ENCODE data around the gene SFRP5. TPM values are rescaled to one million over a fixed set of nuclear protein-coding genes. Genes with fewer than 3 reads are reported as not detected.
A peak's percentile ranks its signal among the peaks of the same experiment; 100 is the strongest.

Gene SFRP5
- total and polyA plus RNA-seq, 2 of the 13 experiments (the other 11 are each of a cell fraction or from before 2014, with no cell fraction given), result 0.32 to 1.7 TPM

DNA sequence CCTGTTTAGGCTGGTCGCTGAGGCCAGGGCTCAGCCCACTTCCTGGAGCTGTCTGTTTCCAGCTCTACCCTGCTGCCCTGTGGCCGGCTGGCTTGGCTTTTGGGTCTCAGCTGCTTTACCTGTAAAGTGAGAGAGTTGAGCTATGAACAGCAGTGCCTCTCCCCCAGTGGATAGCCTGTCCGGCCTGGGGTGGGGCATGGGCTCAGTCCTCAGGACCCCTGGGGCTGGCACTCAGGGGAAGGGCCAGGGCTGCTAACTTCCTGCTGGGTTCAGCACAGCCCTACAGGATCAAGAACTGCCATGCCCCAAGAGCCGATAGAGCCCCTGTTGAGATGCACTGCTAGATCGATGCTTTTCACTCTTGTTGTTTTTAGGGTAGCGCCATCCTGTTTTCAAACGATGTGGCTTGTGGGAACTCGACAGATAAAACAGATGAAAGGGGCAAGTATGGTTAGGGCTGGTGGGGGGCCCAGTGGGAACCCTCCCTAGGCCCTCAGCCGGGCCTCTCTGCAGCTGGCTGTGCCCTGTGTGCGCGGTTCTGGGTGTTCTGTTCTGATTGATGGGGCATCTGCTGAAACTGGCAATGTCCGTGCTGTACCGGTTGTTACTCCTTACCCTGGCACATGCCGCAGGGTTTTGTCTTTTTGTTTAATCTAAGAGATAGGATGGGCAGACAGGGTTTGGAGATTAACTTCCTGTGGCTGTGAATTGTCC is 10.0 kb upstream of the SFRP5 start:
- Histone ChIP-seq H3K36me3 (replicated peaks in 1 of 2; ENCODE audit: control insufficient read depth in 1 of 2, insufficient read depth in 2 of 2, low read length in 2 of 2) (no peaks in the 10 kb centered on the region), H3K27ac (ENCODE audit: extremely low read length, insufficient read depth, low read length) (no peak overlapping the region), H3K4me3 (replicated peaks in 1 of 3; ENCODE audit: insufficient read depth in 1 of 3, low read depth in 2 of 3, low read length in 3 of 3) (no peak overlapping the region), H2AFZ (ENCODE audit: low read length) (no peak overlapping the region), H3K4me1 (ENCODE audit: insufficient read depth, low read length) (peaks cover 66% of the 10 kb centered on the region), H3K9ac (ENCODE audit: insufficient read depth, low read depth, low read length) (no peak overlapping the region), H3K4me2 (ENCODE audit: low read depth, low read length) (peak overlapping the region; percentile 12; the same call in 1 of the 2 replicates), H4K20me1 (ENCODE audit: insufficient read depth, low read length) (peaks cover 2% of the 10 kb centered on the region; the same call in 1 of the 2 replicates), H3K79me2 (ENCODE audit: insufficient read depth, low read length) (no peaks in the 10 kb centered on the region), H3K9me3 (ENCODE audit: low read length) (no peaks in the 10 kb centered on the region), H3K27me3 (ENCODE audit: control insufficient read depth in 1 of 2, insufficient read depth in 2 of 2, low read length in 2 of 2) (peaks cover 0 to 4% of the 10 kb centered on the region in 2 experiments; a peak in 1 of 5 replicates)
- in situ Hi-C loops (cut with HindIII; ENCODE audit: extremely low pct_ligation_motif_present, low pct_unique_long_range_greater_than_20kb), result no loop called here
- no peak for DNase-seq (ENCODE audit: low spot score)
- peak; percentile 52 for ATAC-seq
- BruUV-seq (replicated peaks), result no TSS peak
- ChIA-PET POLR2A (interaction anchor here (0.7 kb wide), 1 partner anchor 353 kb away, joined by 3 read pairs; the partner anchor contains the start of gene R3HCC1L), CTCF (ENCODE audit: low intra/inter-chr PET ratio, low total read pairs) (no interaction called here)
- 45% methylated on average over 12 of the region's 14 CpGs for WGBS (ENCODE audit: low lambda C conversion rate)
- TF ChIP-seq ZIK1 (CRISPR knock-in tag; IDR thresholded peaks at IDR 0.05; ENCODE audit: borderline replicate concordance, low read depth) (no peak), MEIS1 (CRISPR knock-in tag; IDR thresholded peaks at IDR 0.05; ENCODE audit: borderline replicate concordance) (no peak), ZNF274 (CRISPR knock-in tag; IDR thresholded peaks at IDR 0.05) (no peak), SP140L (CRISPR knock-in tag; IDR thresholded peaks at IDR 0.05; ENCODE audit: borderline replicate concordance) (no peak), ZNF556 (CRISPR knock-in tag; IDR thresholded peaks at IDR 0.05; ENCODE audit: borderline replicate concordance) (no peak)
- intact Hi-C loops (cut with micrococcal nuclease; ENCODE audit: unreplicated experiment), result loop anchor here (10.0 kb wide), 1 partner anchor 263 kb away; no protein-coding TSS in a partner anchor
- no peak for FAIRE-seq

DNA sequence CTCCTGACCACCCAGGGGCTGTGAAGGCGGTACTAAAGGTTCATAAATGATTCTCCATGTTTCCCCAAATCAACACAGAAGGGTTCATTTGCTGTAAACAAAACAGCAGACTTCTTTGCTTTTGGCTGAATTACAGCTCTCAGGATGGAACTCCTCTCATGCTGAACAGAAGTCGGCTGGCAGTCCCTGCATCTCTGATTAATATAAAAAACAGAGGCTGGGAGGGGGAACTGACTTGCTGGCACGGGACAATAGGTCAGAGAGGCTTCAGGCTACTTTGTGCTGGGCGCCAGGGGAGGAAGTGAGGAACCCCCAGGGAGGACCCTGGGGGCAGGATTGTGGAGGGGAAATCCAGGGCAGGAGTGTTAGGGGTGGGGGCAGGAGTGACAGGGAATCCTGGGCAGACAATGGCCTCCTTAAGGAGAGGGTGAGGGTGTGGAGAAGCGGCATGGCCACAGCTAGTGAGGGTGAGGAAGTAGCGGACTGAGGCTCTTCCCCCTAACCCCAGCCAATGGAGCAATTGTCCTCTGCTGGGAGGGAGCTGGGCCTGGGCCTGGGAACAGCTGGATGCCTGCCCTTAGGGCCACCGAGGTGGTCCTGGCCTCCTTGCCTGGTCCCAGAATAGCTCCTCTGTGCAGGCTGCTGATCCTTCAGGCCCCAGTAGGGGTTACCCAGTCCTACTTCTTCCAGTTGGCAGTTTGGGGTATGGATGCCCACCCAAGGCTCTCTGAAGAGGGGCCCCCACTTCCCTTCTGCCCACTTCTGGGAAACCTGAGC is 9.2 kb upstream of the SFRP5 start:
- peak overlapping the region; percentile 12; the same call in 1 of the 2 replicates for H3K4me2 ChIP-seq (ENCODE audit: low read depth, low read length)
- CTCF ChIA-PET (ENCODE audit: low intra/inter-chr PET ratio, low total read pairs), result no interaction called here
- no peaks in the 10 kb centered on the region for H3K36me3 ChIP-seq (replicated peaks in 1 of 2; ENCODE audit: control insufficient read depth in 1 of 2, insufficient read depth in 2 of 2, low read length in 2 of 2)
- intact Hi-C loops (cut with micrococcal nuclease; ENCODE audit: unreplicated experiment) (loop anchor here (10.0 kb wide), 1 partner anchor 264 kb away; no protein-coding TSS in a partner anchor), in situ Hi-C loops (cut with HindIII; ENCODE audit: extremely low pct_ligation_motif_present, low pct_unique_long_range_greater_than_20kb) (no loop called here)
- H4K20me1 ChIP-seq (ENCODE audit: insufficient read depth, low read length), result peaks cover 2% of the 10 kb centered on the region; the same call in 1 of the 2 replicates
- no peaks in the 10 kb centered on the region for H3K9me3 ChIP-seq (ENCODE audit: low read length)
- peaks cover 58% of the 10 kb centered on the region for H3K4me1 ChIP-seq (ENCODE audit: insufficient read depth, low read length)
- POLR2A ChIA-PET, result interaction anchor here (0.7 kb wide), 1 partner anchor 353 kb away, joined by 3 read pairs; the partner anchor contains the start of gene R3HCC1L
- H3K27ac ChIP-seq (ENCODE audit: extremely low read length, insufficient read depth, low read length), result no peak overlapping the region
- 43% methylated on average over 6 of the region's 7 CpGs for WGBS (ENCODE audit: low lambda C conversion rate)
- peak; percentile 33 for ATAC-seq
- no peak for DNase-seq (ENCODE audit: low spot score)
- H3K27me3 ChIP-seq (ENCODE audit: control insufficient read depth in 1 of 2, insufficient read depth in 2 of 2, low read length in 2 of 2), result peaks cover 0 to 4% of the 10 kb centered on the region in 2 experiments; a peak in 1 of 5 replicates
- BruUV-seq (replicated peaks), result no TSS peak
- H2AFZ ChIP-seq (ENCODE audit: low read length), result no peak overlapping the region
- H3K79me2 ChIP-seq (ENCODE audit: insufficient read depth, low read length), result no peaks in the 10 kb centered on the region
- no peak for FAIRE-seq
- no peak overlapping the region for H3K9ac ChIP-seq (ENCODE audit: insufficient read depth, low read depth, low read length)
- H3K4me3 ChIP-seq (replicated peaks in 1 of 3; ENCODE audit: insufficient read depth in 1 of 3, low read depth in 2 of 3, low read length in 3 of 3), result no peak overlapping the region
- TF ChIP-seq ZNF841 (CRISPR knock-in tag; IDR thresholded peaks at IDR 0.05; ENCODE audit: borderline replicate concordance) (no peak), PTBP1 (IDR thresholded peaks at IDR 0.05; ENCODE audit: low read depth, low read length, poor library complexity, severe bottlenecking) (no peak), POGZ (CRISPR knock-in tag; IDR thresholded peaks at IDR 0.05) (no peak), ARNTL (CRISPR knock-in tag; IDR thresholded peaks at IDR 0.05) (no peak), SSRP1 (CRISPR knock-in tag; IDR thresholded peaks at IDR 0.05) (no peak)
- TF ChIP-seq, protein P1, sequence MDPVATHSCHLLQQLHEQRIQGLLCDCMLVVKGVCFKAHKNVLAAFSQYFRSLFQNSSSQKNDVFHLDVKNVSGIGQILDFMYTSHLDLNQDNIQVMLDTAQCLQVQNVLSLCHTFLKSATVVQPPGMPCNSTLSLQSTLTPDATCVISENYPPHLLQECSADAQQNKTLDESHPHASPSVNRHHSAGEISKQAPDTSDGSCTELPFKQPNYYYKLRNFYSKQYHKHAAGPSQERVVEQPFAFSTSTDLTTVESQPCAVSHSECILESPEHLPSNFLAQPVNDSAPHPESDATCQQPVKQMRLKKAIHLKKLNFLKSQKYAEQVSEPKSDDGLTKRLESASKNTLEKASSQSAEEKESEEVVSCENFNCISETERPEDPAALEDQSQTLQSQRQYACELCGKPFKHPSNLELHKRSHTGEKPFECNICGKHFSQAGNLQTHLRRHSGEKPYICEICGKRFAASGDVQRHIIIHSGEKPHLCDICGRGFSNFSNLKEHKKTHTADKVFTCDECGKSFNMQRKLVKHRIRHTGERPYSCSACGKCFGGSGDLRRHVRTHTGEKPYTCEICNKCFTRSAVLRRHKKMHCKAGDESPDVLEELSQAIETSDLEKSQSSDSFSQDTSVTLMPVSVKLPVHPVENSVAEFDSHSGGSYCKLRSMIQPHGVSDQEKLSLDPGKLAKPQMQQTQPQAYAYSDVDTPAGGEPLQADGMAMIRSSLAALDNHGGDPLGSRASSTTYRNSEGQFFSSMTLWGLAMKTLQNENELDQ (CRISPR knock-in tag; IDR thresholded peaks at IDR 0.05; ENCODE audit: borderline replicate concordance), result no peak
- TF ChIP-seq, protein P2, sequence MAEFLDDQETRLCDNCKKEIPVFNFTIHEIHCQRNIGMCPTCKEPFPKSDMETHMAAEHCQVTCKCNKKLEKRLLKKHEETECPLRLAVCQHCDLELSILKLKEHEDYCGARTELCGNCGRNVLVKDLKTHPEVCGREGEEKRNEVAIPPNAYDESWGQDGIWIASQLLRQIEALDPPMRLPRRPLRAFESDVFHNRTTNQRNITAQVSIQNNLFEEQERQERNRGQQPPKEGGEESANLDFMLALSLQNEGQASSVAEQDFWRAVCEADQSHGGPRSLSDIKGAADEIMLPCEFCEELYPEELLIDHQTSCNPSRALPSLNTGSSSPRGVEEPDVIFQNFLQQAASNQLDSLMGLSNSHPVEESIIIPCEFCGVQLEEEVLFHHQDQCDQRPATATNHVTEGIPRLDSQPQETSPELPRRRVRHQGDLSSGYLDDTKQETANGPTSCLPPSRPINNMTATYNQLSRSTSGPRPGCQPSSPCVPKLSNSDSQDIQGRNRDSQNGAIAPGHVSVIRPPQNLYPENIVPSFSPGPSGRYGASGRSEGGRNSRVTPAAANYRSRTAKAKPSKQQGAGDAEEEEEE (CRISPR knock-in tag; IDR thresholded peaks at IDR 0.05; ENCODE audit: borderline replicate concordance), result no peak
